ENCODE data around the gene MAN1A1. TPM values are rescaled to one million over a fixed set of nuclear protein-coding genes. Genes with fewer than 3 reads are reported as not detected.
"Not testable (repeated sequence)": the region's sequence is repeated elsewhere in the genome, so short reads cannot be mapped to it uniquely, and the experiment has no call there.

Gene MAN1A1
- total RNA-seq, 4 donors from 2014 or later, result 17.8 to 34.7 (median 29.9) TPM

DNA sequence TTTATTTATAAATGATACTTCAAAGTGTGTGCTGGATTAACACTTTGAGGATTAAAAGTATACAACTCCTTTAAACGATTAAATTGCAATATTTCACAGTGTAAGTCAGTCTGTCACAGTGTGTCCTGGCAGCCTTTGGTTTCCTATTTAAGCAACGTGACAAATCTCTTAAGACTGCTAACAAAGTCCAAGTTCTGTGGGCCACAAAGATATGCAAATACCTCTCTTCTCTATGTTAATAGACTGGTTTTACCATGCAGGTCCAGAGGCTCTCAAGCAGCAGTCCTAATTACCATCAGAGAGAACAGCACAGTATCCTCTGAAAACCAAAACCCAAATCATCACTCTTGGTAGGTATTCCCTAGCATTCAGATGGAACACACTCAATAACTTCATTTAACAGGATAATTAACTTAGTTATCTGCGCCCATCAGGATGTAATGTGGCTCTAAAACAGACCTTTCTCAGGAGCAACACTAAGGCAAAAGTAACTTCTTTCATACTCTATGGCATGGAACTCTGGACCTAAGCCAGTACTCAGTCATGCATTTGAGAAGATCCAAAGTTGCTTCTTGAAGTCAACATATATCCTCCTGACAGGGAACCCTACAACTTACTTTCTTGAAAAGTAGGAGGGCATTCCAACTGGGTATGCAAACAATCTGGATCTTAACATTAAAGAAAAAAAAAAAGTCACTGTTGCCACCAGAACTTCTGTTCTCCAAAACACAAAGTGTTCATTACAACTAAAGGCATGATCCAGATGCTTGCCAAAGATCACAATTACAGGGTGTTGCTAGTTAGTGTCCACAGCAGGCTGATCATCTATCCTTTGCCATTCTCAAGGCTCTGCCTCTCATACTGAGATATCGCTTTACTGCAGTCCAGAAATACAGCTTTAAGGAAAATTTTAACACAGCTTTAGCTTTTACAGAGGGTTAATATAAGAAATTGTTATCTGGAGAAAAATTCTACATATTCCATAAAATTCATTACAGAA lies 53.2 kb downstream of the MAN1A1 start:
- H3K4me1 ChIP-seq, result peaks cover 4% of the 10 kb centered on the region
- H3K9me3 ChIP-seq, result no peaks in the 10 kb centered on the region
- no peaks in the 10 kb centered on the region for H3K27me3 ChIP-seq
- peaks cover under 1% of the 10 kb centered on the region for H3K36me3 ChIP-seq
- no peak overlapping the region for H3K27ac ChIP-seq
- 70% methylated on average over 4 of the region's 4 CpGs for WGBS
- no peak for DNase-seq (ENCODE audit: low spot score in 2 of 2)
- no peak overlapping the region for H3K4me3 ChIP-seq
- TF ChIP-seq, protein P1, sequence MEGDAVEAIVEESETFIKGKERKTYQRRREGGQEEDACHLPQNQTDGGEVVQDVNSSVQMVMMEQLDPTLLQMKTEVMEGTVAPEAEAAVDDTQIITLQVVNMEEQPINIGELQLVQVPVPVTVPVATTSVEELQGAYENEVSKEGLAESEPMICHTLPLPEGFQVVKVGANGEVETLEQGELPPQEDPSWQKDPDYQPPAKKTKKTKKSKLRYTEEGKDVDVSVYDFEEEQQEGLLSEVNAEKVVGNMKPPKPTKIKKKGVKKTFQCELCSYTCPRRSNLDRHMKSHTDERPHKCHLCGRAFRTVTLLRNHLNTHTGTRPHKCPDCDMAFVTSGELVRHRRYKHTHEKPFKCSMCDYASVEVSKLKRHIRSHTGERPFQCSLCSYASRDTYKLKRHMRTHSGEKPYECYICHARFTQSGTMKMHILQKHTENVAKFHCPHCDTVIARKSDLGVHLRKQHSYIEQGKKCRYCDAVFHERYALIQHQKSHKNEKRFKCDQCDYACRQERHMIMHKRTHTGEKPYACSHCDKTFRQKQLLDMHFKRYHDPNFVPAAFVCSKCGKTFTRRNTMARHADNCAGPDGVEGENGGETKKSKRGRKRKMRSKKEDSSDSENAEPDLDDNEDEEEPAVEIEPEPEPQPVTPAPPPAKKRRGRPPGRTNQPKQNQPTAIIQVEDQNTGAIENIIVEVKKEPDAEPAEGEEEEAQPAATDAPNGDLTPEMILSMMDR (IDR thresholded peaks at IDR 0.05), result no peak
- no peak for TF ChIP-seq POLR2AphosphoS5 (IDR thresholded peaks at IDR 0.05)
- TF ChIP-seq EP300 (IDR thresholded peaks at IDR 0.05), result no peak
- TF ChIP-seq POLR2A (IDR thresholded peaks at IDR 0.05), result no peak

GRCh38 chr6:119294984-119295383 lies 54.6 kb downstream of the MAN1A1 start:
- WGBS, result 92% methylated on average over 4 of the region's 4 CpGs
- TF ChIP-seq EP300 (IDR thresholded peaks at IDR 0.05), result no peak
- no peak for TF ChIP-seq POLR2A (IDR thresholded peaks at IDR 0.05)
- TF ChIP-seq POLR2AphosphoS5 (IDR thresholded peaks at IDR 0.05), result no peak
- TF ChIP-seq, protein P1 (IDR thresholded peaks at IDR 0.05), result no peak
- H3K4me1 ChIP-seq, result peaks cover 4% of the 10 kb centered on the region
- no peaks in the 10 kb centered on the region for H3K9me3 ChIP-seq
- H3K27ac ChIP-seq, result no peak overlapping the region
- H3K27me3 ChIP-seq, result no peaks in the 10 kb centered on the region
- DNase-seq (ENCODE audit: low spot score in 2 of 2), result no peak
- H3K4me3 ChIP-seq, result no peak overlapping the region
- no peaks in the 10 kb centered on the region for H3K36me3 ChIP-seq

GRCh38 chr6:119291060-119291459 lies 58.5 kb downstream of the MAN1A1 start:
- 95% methylated on average over 3 of the region's 3 CpGs for WGBS
- H3K4me3 ChIP-seq; DNase-seq (ENCODE audit: low spot score in 2 of 2); H3K27me3 ChIP-seq; H3K36me3 ChIP-seq; H3K9me3 ChIP-seq; H3K4me1 ChIP-seq; H3K27ac ChIP-seq: not testable (repeated sequence)

DNA sequence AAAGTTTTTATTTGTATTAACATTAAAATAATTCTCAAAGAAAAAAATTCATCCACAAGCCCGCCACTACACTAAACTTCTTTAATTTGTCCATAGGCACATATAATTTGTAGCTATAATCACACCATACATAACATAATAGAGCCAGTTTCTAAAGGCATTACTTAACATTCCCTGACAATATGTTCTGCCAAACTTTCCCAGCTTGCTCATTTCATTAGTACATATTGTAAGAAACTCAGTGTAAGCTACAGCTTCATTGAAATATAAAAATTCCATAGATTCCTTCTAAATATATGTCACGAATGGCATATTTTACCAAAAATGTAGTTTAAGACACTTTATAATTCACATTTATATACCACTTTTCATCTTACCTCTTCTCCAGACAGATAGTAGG lies 59.3 kb downstream of the MAN1A1 start:
- DNase-seq (ENCODE audit: low spot score in 2 of 2), result no peak
- Histone ChIP-seq H3K36me3 (no peaks in the 10 kb centered on the region), H3K27ac (no peak overlapping the region), H3K27me3 (no peaks in the 10 kb centered on the region), H3K4me3 (no peak overlapping the region), H3K9me3 (no peaks in the 10 kb centered on the region), H3K4me1 (no peaks in the 10 kb centered on the region)
- 77% methylated on average over 2 of the region's 2 CpGs for WGBS
- TF ChIP-seq EP300 (IDR thresholded peaks at IDR 0.05) (no peak), POLR2A (IDR thresholded peaks at IDR 0.05) (no peak), POLR2AphosphoS5 (IDR thresholded peaks at IDR 0.05) (no peak)
- TF ChIP-seq, protein P1 (IDR thresholded peaks at IDR 0.05), result no peak

DNA sequence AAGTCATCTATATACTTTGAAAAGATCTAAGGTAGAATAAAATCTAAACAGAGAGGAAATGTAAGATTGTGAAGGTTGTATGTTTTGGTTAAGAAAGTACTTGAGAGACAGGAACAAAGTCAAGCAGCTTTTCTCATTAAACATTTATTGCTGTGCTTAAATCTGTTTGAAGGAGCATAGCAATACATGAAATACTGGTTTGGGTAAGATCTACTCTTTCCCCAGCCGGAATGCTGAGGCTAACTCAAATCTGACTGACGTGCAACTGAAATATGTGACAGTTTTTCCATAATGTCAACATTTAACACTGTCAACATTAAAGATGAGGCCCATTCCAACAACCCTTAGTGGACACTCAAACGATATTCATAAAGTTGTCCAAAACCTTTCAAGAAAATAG lies 59.9 kb downstream of the MAN1A1 start:
- 79% methylated on average over 3 of the region's 3 CpGs for WGBS
- Histone ChIP-seq H3K36me3 (no peaks in the 10 kb centered on the region), H3K4me1 (no peaks in the 10 kb centered on the region), H3K4me3 (no peak overlapping the region), H3K27ac (no peak overlapping the region), H3K27me3 (no peaks in the 10 kb centered on the region), H3K9me3 (no peaks in the 10 kb centered on the region)
- DNase-seq (ENCODE audit: low spot score in 2 of 2), result no peak
- TF ChIP-seq POLR2AphosphoS5 (IDR thresholded peaks at IDR 0.05) (no peak), EP300 (IDR thresholded peaks at IDR 0.05) (no peak), POLR2A (IDR thresholded peaks at IDR 0.05) (no peak)
- TF ChIP-seq, protein P1 (IDR thresholded peaks at IDR 0.05), result no peak

Data from suprapubic skin (tissue), 4 donors.